ENCODE data around the gene KCNIP4.

- TF ChIP-seq CTCF (conservative IDR thresholded peaks at IDR 0.05; ENCODE audit: low read length) (no peak), EZH2phosphoT487 (IDR thresholded peaks at IDR 0.05; ENCODE audit: borderline replicate concordance) (no peak)
Observed at GRCh38 chr4:21454831-21455230, 493.7 kb downstream of the KCNIP4 start.
